Measurements from ENCODE around the gene RPL13A. TPM values are rescaled to one million over a fixed set of nuclear protein-coding genes. Genes with fewer than 3 reads are reported as not detected.

Gene RPL13A
- total and polyA plus RNA-seq, 9 of the 15 experiments (the other 6 are each of a cell fraction or from before 2014, with no cell fraction given), result 1,744 to 5,482 (median 2,949) TPM

DNA sequence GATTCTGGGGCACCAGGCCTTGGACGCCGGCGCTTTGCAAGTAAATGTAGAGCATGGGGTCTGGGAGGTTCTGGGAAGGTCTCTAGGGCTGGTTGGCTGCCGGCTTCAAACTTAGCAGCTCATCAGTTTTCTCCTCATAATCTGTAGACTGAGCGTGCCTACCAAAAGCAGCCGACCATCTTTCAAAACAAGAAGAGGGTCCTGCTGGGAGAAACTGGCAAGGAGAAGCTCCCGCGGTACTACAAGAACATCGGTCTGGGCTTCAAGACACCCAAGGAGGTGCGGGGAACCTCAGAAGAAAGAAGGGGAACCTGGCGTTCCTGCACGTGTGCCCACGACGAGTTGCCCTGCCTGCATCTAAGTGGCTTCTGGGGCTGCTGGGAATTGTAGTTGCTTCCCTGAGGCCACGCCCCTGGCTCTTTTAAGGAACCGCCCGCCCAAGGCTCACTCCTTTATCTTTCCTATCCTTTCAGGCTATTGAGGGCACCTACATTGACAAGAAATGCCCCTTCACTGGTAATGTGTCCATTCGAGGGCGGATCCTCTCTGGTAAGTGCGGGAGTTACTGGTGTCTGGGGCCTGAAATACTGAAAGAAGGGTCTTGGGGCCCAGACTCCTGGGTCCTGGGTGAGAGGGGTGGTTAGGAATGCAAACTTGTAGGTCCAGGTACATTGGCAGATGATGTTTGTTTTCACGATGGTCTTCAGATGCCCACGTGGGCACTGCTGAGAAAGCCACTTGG lies 9.8 kb downstream of the RPL13A start (continued):
- TF ChIP-seq DMBX1 (CRISPR knock-in tag; IDR thresholded peaks at IDR 0.05; ENCODE audit: borderline replicate concordance) (no peak), HNRNPUL1 (IDR thresholded peaks at IDR 0.05; ENCODE audit: low read length) (no peak), MBD2 (IDR thresholded peaks at IDR 0.05; ENCODE audit: borderline replicate concordance, low read depth) (0 out of 2 replicates have a peak, but pooled peaks have one; percentile 11), HNRNPK (IDR thresholded peaks at IDR 0.05; ENCODE audit: low read depth, low read length, poor library complexity, severe bottlenecking) (no peak), ZNF23 (CRISPR knock-in tag; IDR thresholded peaks at IDR 0.05) (no peak), ZNF717 (CRISPR knock-in tag; IDR thresholded peaks at IDR 0.05) (no peak), ZNF444 (CRISPR knock-in tag; IDR thresholded peaks at IDR 0.05) (no peak), SIN3A (IDR thresholded peaks at IDR 0.05; ENCODE audit: borderline replicate concordance in 2 of 2, control insufficient read depth in 1 of 2, low read depth in 2 of 2, low read length in 2 of 2) (peak; percentile 51 to 93; a peak in 3 of 4 replicates), BACH1 (tag; IDR thresholded peaks at IDR 0.05) (no peak), RBBP5 (IDR thresholded peaks at IDR 0.05; ENCODE audit: borderline replicate concordance, insufficient read depth, low read length, poor library complexity, severe bottlenecking) (no peak), ZNF436 (CRISPR knock-in tag; IDR thresholded peaks at IDR 0.05) (no peak), COPS2 (conservative IDR thresholded peaks at IDR 0.05) (no peak), MECOM (CRISPR knock-in tag; IDR thresholded peaks at IDR 0.05) (no peak)
- TF ChIP-seq, protein P1, sequence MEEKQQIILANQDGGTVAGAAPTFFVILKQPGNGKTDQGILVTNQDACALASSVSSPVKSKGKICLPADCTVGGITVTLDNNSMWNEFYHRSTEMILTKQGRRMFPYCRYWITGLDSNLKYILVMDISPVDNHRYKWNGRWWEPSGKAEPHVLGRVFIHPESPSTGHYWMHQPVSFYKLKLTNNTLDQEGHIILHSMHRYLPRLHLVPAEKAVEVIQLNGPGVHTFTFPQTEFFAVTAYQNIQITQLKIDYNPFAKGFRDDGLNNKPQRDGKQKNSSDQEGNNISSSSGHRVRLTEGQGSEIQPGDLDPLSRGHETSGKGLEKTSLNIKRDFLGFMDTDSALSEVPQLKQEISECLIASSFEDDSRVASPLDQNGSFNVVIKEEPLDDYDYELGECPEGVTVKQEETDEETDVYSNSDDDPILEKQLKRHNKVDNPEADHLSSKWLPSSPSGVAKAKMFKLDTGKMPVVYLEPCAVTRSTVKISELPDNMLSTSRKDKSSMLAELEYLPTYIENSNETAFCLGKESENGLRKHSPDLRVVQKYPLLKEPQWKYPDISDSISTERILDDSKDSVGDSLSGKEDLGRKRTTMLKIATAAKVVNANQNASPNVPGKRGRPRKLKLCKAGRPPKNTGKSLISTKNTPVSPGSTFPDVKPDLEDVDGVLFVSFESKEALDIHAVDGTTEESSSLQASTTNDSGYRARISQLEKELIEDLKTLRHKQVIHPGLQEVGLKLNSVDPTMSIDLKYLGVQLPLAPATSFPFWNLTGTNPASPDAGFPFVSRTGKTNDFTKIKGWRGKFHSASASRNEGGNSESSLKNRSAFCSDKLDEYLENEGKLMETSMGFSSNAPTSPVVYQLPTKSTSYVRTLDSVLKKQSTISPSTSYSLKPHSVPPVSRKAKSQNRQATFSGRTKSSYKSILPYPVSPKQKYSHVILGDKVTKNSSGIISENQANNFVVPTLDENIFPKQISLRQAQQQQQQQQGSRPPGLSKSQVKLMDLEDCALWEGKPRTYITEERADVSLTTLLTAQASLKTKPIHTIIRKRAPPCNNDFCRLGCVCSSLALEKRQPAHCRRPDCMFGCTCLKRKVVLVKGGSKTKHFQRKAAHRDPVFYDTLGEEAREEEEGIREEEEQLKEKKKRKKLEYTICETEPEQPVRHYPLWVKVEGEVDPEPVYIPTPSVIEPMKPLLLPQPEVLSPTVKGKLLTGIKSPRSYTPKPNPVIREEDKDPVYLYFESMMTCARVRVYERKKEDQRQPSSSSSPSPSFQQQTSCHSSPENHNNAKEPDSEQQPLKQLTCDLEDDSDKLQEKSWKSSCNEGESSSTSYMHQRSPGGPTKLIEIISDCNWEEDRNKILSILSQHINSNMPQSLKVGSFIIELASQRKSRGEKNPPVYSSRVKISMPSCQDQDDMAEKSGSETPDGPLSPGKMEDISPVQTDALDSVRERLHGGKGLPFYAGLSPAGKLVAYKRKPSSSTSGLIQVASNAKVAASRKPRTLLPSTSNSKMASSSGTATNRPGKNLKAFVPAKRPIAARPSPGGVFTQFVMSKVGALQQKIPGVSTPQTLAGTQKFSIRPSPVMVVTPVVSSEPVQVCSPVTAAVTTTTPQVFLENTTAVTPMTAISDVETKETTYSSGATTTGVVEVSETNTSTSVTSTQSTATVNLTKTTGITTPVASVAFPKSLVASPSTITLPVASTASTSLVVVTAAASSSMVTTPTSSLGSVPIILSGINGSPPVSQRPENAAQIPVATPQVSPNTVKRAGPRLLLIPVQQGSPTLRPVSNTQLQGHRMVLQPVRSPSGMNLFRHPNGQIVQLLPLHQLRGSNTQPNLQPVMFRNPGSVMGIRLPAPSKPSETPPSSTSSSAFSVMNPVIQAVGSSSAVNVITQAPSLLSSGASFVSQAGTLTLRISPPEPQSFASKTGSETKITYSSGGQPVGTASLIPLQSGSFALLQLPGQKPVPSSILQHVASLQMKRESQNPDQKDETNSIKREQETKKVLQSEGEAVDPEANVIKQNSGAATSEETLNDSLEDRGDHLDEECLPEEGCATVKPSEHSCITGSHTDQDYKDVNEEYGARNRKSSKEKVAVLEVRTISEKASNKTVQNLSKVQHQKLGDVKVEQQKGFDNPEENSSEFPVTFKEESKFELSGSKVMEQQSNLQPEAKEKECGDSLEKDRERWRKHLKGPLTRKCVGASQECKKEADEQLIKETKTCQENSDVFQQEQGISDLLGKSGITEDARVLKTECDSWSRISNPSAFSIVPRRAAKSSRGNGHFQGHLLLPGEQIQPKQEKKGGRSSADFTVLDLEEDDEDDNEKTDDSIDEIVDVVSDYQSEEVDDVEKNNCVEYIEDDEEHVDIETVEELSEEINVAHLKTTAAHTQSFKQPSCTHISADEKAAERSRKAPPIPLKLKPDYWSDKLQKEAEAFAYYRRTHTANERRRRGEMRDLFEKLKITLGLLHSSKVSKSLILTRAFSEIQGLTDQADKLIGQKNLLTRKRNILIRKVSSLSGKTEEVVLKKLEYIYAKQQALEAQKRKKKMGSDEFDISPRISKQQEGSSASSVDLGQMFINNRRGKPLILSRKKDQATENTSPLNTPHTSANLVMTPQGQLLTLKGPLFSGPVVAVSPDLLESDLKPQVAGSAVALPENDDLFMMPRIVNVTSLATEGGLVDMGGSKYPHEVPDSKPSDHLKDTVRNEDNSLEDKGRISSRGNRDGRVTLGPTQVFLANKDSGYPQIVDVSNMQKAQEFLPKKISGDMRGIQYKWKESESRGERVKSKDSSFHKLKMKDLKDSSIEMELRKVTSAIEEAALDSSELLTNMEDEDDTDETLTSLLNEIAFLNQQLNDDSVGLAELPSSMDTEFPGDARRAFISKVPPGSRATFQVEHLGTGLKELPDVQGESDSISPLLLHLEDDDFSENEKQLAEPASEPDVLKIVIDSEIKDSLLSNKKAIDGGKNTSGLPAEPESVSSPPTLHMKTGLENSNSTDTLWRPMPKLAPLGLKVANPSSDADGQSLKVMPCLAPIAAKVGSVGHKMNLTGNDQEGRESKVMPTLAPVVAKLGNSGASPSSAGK (IDR thresholded peaks at IDR 0.05), result no peak
- TF ChIP-seq, protein P2, sequence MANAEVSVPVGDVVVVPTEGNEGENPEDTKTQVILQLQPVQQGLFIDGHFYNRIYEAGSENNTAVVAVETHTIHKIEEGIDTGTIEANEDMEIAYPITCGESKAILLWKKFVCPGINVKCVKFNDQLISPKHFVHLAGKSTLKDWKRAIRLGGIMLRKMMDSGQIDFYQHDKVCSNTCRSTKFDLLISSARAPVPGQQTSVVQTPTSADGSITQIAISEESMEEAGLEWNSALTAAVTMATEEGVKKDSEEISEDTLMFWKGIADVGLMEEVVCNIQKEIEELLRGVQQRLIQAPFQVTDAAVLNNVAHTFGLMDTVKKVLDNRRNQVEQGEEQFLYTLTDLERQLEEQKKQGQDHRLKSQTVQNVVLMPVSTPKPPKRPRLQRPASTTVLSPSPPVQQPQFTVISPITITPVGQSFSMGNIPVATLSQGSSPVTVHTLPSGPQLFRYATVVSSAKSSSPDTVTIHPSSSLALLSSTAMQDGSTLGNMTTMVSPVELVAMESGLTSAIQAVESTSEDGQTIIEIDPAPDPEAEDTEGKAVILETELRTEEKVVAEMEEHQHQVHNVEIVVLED (CRISPR knock-in tag; IDR thresholded peaks at IDR 0.05), result no peak
